Mucosa of rectum (tissue), 2 donors: ENCODE results near the gene GID8.
A peak's percentile ranks its signal among the peaks of the same experiment; 100 is the strongest.

Experiments used
- H3K27ac ChIP-seq, 2 donors: one replicate each; pipeline ENCODE4 v1.7.0; 2013; ENCODE audit warnings: inconsistent platforms in 2 of 2, low read depth in 2 of 2, low read length in 2 of 2
- H3K27me3 ChIP-seq, 2 donors: one replicate each; pipeline ENCODE4 v1.7.0; 2013; ENCODE audit warnings: low read length in 2 of 2; ENCODE audit not compliant: control insufficient read depth in 2 of 2, insufficient read depth in 2 of 2
- H3K36me3 ChIP-seq, 2 donors: one replicate each; pipeline ENCODE4 v1.7.0; 2013; ENCODE audit warnings: low read length in 2 of 2; ENCODE audit not compliant: control insufficient read depth in 2 of 2, insufficient read depth in 2 of 2
- H3K4me1 ChIP-seq, 2 donors: one replicate each; pipeline ENCODE4 v1.7.0; 2013; ENCODE audit warnings: low read length in 2 of 2, mild to moderate bottlenecking in 1 of 2; ENCODE audit not compliant: control insufficient read depth in 2 of 2, insufficient read depth in 2 of 2
- H3K4me3 ChIP-seq, 2 donors: one replicate each; pipeline ENCODE4 v1.7.0; 2013; ENCODE audit warnings: low read length in 2 of 2
- H3K9ac ChIP-seq, 2 donors: one replicate each; pipeline ENCODE4 v1.7.0; 2013; ENCODE audit warnings: low read length in 2 of 2, low read depth in 1 of 2, mild to moderate bottlenecking in 1 of 2
- H3K9me3 ChIP-seq, 2 donors: one replicate each; pipeline ENCODE4 v1.7.0; 2013; ENCODE audit warnings: low read length in 2 of 2; ENCODE audit not compliant: control insufficient read depth in 2 of 2
- donor health status: healthy.
- donor health status: Normal muscosa, but diverticular disease.

The GID8 gene

DNA sequence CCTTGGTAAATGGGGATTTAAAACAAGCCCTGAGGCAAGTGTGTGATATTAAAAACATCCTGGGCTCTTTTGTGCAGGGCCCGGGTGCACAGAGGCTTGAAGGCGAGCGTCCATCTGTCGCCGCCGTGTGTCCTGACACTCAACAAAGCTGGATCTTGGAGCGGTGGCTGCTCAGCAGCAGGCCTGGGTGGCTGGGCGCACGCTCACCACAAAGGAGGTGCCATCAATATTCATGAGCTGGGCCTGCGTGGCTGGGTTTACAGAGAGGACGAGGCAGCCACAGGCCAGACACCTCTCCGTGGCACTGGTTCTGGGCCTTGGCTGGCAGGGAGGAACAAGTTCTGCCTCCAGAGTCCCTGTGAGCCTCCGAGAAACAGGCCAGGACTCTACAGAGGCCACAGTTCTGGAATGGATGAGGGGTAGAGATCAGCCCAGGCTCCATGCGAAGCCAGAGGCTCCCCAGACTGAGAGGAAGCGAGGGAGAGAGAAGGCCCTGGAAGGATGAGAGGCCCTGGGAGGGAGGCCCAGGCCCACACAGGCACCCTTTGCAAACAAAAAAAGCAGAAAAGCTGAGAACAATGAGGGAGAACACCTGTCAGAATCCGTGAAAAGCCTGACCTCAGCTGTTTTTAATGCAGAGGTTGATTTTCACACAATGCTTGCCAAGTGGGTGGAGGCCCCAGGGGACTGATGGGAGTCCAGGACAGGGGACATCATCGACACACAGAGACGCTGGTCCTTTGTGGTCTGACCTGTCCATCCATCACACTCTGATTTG is 46.9 kb downstream of the GID8 start:
- no peak overlapping the region for H3K9ac ChIP-seq
- H3K9me3 ChIP-seq, result no peaks in the 10 kb centered on the region
- no peaks in the 10 kb centered on the region for H3K4me1 ChIP-seq
- H3K36me3 ChIP-seq, result no peaks in the 10 kb centered on the region
- no peak overlapping the region for H3K27ac ChIP-seq
- H3K4me3 ChIP-seq, result no peak overlapping the region
- H3K27me3 ChIP-seq, result peaks cover 12 to 16% of the 10 kb centered on the region in 2 donors

DNA sequence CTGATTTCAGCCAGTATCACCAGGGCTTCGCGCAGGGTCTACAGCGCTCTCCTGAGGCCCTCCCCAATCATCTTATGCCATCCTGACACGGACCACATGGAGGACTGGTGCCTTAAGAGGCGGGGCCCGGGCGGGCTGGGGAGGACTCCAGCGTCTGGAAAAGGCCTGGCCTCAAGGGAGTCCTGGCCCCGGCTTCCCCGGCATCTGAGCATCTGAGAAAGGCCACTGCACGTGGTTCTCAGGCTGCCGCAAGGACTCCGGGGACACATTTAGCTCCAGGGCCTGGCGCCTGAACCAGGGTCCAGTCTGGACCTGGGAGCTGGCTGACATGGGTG is 47.5 kb downstream of the GID8 start:
- Histone ChIP-seq H3K9me3 (no peaks in the 10 kb centered on the region), H3K4me1 (no peaks in the 10 kb centered on the region), H3K4me3 (no peak overlapping the region), H3K9ac (no peak overlapping the region), H3K27ac (no peak overlapping the region), H3K36me3 (no peaks in the 10 kb centered on the region), H3K27me3 (peaks cover 10 to 12% of the 10 kb centered on the region in 2 donors)

DNA sequence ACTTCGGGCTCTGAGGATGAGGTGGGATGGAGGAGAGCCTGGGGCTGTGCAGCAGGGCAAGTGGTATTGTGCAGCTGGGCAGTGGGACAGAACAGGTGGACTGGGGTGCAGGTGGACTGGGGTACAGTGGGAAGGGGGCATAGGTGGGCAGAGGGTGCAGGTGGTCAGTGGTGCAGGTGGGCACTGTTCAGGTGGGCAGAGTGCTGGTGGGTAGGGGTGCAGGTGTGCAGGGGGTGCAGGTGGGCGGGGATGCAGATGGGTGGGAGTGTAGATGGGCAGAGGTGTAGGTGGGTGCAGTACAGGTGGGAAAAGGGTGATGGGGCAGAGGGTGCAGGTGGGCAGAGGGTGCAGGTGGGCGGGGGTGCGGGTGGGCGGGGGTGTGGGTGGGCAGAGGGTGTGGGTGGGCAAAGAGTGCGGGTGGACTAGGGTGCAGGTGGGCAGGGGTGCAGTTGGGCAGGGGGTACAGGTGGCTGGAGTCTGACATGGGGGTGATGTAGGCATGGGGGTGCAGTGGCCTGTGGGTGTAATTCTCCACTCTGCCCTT is 48.4 kb downstream of the GID8 start:
- Histone ChIP-seq H3K27me3 (peaks cover 10 to 11% of the 10 kb centered on the region in 2 donors), H3K4me3 (no peak overlapping the region), H3K36me3 (no peaks in the 10 kb centered on the region)

DNA sequence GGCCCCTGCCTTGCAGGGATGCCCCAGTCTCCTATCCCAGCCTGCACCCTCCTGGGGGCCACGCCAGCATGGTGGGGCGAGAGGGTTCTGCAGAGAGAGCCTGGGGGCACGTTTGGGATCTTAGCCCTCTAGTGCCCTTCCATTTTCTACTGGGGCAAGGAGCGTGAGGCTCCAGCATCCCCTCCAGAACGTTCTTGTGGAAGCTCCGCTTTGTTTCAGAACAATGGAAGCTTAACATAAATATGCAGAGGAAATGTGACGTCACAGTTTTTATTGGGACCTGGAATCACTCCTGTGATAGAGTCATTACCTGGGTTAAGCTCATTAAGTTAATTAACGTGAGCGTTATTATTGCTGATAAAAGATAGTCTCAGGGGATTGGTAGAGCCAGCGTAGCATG is 49.2 kb downstream of the GID8 start:
- Histone ChIP-seq H3K27me3 (peaks cover 8 to 11% of the 10 kb centered on the region in 2 donors), H3K27ac (no peak overlapping the region), H3K4me1 (no peaks in the 10 kb centered on the region), H3K9me3 (no peaks in the 10 kb centered on the region), H3K36me3 (no peaks in the 10 kb centered on the region), H3K9ac (no peak overlapping the region), H3K4me3 (no peak overlapping the region)

More for the DNA sequence above, 48.4 kb downstream of the GID8 start:
- Histone ChIP-seq H3K4me1 (no peaks in the 10 kb centered on the region), H3K9me3 (no peaks in the 10 kb centered on the region), H3K27ac (no peak overlapping the region), H3K9ac (no peak overlapping the region)

DNA sequence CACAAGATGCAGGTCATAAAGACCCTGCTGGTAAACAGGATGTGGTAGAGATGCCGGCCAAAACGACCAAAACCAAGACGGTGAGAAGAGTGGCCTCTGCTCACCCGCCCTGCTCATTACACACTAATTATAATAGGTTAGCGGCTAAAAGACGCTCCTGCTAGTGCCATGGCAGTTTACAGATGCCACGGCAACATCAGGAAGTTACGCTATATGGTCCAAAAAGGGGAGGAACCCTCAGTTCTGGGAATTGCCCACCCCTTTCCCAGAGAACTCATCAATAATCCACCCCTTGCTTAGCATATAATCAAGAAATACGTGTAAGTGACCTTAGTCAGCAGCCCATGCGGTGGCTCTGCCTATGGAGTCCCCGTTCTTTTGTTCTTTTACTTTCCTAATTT is 51.3 kb downstream of the GID8 start:
- Histone ChIP-seq H3K27me3 (peaks cover 9 to 11% of the 10 kb centered on the region in 2 donors), H3K9ac (no peak overlapping the region), H3K27ac (no peak overlapping the region), H3K4me1 (no peaks in the 10 kb centered on the region), H3K36me3 (no peaks in the 10 kb centered on the region), H3K4me3 (peak overlapping the region in 1 of 2 donors; percentile 52), H3K9me3 (no peaks in the 10 kb centered on the region)

DNA sequence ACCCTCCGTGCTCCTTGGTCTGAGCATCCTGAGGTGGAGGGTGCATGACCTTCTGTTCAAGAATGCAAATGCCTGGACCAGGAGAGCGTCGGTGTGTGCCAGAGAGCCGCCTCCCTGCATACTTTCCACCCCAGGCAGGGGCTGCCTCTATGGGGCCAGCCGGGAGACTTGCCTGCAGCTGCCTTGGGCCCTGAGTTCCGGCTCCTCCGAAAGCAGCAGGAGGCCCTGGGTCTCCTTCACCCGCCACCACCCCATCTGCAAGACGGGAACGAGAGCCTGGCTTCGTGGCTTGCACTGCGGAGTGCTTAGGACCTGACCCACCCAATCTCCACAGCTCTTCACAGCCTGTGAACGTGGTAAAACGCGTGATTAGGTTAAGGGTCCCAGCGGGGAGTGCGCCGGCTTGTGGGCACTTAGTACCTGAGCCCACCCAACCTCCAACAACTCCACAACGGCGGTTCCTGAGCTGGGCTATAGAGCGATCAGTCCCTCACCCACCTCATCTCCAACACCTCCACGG is 52.4 kb downstream of the GID8 start:
- Histone ChIP-seq H3K4me3 (no peak overlapping the region), H3K27ac (no peak overlapping the region), H3K4me1 (no peaks in the 10 kb centered on the region), H3K9me3 (no peaks in the 10 kb centered on the region), H3K36me3 (no peaks in the 10 kb centered on the region), H3K9ac (no peak overlapping the region), H3K27me3 (peaks cover 10 to 11% of the 10 kb centered on the region in 2 donors)

DNA sequence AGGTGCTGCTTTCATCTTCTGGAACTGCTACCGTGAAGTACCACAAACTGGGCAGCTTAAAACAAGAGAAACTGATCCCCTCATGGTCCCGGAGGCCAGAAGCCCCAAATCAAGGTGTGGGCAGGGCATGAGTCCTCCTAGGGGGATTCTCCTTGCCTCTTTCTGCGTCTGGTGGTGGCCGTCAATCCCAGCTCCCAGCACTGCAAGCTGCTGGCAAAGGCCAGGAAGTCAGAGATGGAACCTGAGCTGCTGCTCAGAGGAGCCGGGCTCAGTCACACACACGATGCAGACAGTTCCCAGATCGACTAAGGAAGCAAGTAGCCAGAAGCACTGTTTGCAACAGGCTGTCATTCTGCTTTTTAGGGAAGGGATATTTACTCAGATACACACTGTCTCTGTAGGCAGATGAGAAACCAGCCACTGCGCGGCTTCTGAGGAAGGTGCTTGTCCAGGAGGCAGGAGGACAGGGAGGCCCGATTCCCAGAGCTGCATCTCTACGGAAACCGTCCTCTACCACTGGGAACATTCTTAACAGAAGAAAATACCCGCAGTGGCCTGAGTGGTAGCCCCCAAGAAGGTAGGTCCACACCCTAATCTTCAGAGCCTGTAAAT is 53.4 kb downstream of the GID8 start:
- Histone ChIP-seq H3K27me3 (peaks cover 15 to 17% of the 10 kb centered on the region in 2 donors), H3K36me3 (no peaks in the 10 kb centered on the region), H3K4me1 (no peaks in the 10 kb centered on the region), H3K27ac (no peak overlapping the region), H3K9ac (no peak overlapping the region), H3K4me3 (no peak overlapping the region), H3K9me3 (no peaks in the 10 kb centered on the region)

DNA sequence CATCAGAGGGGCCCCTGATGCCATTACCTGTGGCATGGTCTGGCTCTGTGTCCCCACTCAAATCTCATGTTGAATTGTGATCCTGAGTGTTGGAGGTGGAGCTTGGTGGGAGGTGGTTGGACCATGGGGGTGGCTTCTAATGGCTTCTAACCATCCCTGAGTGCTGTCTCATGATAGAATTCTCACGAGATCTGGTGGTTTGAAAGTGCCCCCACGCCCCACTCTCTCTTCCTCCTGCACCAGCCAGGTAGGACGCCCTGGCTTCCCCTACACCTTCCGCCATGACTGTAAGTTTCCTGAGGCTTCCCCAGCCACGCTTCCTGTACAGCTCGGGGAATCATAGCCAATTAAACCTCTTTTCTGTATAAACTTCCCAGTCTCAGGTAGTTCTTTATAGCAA is 53.9 kb downstream of the GID8 start:
- H3K9ac ChIP-seq, result no peak overlapping the region
- no peak overlapping the region for H3K27ac ChIP-seq
- H3K4me3 ChIP-seq, result no peak overlapping the region
- H3K9me3 ChIP-seq, result no peaks in the 10 kb centered on the region
- H3K27me3 ChIP-seq, result peaks cover 18 to 19% of the 10 kb centered on the region in 2 donors
- no peaks in the 10 kb centered on the region for H3K36me3 ChIP-seq
- H3K4me1 ChIP-seq, result no peaks in the 10 kb centered on the region

DNA sequence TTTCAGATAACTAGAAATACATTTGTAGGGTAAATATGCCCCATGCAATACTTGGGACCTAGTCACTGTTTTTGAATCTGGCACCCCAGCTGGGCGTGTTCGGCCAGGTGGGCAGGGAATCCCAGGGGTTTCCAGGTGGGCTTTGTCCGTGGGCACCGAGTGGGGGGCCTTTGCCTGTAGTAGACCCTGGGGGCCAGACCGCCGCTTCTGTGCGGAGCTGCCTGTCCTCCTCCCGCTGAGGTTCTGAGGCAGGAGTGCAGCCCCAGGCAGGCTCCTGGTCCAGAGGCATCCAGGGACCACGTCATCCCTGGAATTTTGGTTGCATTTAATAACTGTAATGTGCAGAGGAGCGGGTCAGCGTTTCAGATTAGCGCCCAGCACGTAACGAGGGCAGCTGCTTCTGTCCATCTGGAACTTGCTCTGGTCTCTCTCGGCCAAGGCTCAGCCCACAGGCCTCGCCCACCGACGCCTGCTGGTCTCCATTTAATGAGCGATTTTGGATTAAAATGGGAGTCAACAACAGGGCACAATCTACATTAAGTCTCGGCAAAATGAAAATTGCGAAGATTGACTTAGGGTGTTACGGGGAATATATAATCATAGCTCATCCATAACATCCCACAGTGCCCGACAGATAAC is 56.0 kb downstream of the GID8 start:
- Histone ChIP-seq H3K9ac (no peak overlapping the region), H3K36me3 (no peaks in the 10 kb centered on the region), H3K27me3 (peaks cover 19 to 25% of the 10 kb centered on the region in 2 donors), H3K9me3 (no peaks in the 10 kb centered on the region), H3K4me3 (no peak overlapping the region), H3K27ac (no peak overlapping the region), H3K4me1 (no peaks in the 10 kb centered on the region)

DNA sequence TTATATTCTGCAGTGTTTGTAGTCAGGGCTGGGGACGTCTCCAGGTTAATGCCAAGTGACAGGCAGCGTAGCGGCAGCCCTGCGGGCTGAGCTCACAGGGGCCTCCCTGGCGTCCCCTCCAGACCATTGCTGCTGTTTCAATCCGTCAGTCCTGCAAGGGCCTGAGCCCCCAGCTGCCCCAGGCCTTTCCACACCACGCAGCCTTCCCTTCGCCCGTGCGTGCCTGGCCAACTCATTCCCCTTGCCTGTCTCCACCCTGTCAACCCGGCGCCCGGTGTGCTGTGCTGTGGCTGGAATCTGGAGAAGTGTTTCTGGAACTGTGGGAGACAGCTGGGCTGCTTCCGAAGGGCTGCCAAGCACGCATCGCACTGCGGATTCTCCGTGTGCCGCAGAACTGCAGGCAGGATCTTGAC is 56.9 kb downstream of the GID8 start:
- H3K27me3 ChIP-seq, result peaks cover 19 to 26% of the 10 kb centered on the region in 2 donors
- no peaks in the 10 kb centered on the region for H3K4me1 ChIP-seq
- no peak overlapping the region for H3K27ac ChIP-seq
- no peak overlapping the region for H3K4me3 ChIP-seq
- H3K9me3 ChIP-seq, result no peaks in the 10 kb centered on the region
- H3K36me3 ChIP-seq, result no peaks in the 10 kb centered on the region
- H3K9ac ChIP-seq, result no peak overlapping the region
